NCI-H2107 treated with DMSO at 0.1 percent for 48 hours (cell line): ENCODE data around the gene TGM5.
"Not testable (repeated sequence)": the region's sequence is repeated elsewhere in the genome, so short reads cannot be mapped to it uniquely, and the experiment has no call there.

ENCODE experiments used
- DNase-seq: peaks from one replicate; lab custom pipeline; 2025; ENCODE audit not compliant: unreplicated experiment; lab: John Stamatoyannopoulos, UW

Gene TGM5, protein sequence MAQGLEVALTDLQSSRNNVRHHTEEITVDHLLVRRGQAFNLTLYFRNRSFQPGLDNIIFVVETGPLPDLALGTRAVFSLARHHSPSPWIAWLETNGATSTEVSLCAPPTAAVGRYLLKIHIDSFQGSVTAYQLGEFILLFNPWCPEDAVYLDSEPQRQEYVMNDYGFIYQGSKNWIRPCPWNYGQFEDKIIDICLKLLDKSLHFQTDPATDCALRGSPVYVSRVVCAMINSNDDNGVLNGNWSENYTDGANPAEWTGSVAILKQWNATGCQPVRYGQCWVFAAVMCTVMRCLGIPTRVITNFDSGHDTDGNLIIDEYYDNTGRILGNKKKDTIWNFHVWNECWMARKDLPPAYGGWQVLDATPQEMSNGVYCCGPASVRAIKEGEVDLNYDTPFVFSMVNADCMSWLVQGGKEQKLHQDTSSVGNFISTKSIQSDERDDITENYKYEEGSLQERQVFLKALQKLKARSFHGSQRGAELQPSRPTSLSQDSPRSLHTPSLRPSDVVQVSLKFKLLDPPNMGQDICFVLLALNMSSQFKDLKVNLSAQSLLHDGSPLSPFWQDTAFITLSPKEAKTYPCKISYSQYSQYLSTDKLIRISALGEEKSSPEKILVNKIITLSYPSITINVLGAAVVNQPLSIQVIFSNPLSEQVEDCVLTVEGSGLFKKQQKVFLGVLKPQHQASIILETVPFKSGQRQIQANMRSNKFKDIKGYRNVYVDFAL

DNA sequence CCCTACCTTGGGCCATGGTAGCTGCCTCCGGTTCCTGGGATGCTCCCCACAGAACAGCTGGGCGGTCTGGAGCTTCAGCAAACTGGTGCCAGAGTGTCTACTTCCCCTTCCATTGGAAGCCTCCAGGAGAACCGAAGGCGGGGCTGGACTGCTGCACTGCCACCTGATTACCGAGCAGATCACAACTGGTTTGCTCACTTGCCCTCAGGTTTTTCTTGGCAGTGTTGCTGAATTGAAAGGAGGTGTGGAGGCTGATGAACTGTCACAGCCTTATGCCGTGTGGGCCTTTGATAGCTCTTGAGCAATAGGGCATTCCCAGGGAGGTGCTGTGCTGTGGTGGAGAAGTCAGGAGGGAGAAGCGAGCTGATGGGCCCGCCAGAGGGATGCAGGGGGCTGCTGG lies at the start of gene TGM5:
Gene TGM5 (minus strand): TSS at position 95 of the 400 bp plus-strand sequence. CDS start 79 bp downstream, at position 16.
- DNase-seq = no peak

DNA sequence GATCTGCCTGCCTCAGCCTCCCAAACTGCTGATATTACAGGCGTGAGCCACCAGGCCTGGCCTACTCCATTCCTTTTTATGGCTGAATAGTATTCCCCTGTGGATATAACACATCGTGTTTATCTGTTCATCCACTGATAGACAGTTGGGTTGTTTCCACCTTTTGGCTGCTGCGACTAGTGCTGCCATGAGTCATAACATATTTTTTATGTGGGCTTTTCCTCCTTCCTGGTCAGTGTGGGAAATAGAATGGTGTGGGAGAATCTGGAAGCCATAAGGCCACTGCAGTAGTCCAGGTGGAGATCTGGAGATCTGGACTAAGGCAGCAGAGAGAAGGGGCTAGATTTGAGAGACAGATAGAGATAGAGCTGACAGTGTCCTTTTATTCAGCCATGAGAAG lies 47.4 kb upstream of the TGM5 start:
- DNase-seq = no peak

DNA sequence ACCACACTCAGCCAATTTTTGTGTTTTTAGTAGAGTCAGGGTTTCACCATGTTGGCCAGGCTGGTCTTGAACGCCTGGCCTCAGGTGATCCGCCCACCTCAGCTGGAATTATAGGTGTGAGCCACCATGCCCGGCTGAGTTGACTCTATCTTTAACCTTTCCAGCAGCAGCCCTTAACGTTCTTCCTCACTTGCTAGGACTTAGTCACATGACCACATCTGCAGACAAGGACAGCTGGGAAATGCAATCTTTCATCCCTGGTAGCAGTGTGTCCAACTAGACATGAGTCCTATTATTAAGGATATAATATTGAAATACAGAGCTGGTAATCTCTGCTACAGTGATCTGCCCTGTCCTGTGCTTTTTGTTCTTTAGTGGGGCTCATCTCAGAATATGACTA lies 45.6 kb upstream of the TGM5 start:
- no peak for DNase-seq

DNA sequence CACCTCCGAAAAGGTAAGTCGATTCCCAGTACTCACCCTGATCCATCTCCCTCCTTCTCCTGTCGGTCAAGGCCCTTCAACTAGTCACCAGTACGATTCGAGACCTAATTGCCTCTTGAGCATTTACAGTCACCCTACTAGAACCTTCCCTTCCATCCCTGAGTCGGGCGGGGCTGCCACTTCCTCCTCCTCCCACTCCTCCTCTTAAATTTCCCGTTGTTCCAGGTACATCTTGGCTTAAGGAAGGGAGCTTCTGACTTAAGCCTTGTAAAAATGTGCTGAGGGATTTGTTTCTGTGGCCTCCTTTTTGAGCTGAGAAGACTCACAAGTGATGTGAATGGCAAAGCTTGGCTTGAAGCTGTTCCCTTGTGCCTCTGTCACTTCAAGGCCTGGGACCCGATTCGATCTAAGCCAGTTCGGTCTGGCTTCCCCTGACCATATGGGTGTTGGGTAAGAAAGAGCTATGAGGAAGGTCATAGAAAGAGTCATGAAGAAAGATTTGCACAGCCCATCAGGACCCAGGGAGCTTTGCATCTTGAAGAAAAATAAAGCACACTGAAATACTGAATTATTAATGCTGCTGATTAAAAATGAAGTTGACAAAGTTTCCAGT lies 35.6 kb upstream of the TGM5 start, which contains the start of gene TGM7:
Gene TGM7 (minus strand): TSS at position 51 of the 613 bp plus-strand sequence.
- DNase-seq = no peak

DNA sequence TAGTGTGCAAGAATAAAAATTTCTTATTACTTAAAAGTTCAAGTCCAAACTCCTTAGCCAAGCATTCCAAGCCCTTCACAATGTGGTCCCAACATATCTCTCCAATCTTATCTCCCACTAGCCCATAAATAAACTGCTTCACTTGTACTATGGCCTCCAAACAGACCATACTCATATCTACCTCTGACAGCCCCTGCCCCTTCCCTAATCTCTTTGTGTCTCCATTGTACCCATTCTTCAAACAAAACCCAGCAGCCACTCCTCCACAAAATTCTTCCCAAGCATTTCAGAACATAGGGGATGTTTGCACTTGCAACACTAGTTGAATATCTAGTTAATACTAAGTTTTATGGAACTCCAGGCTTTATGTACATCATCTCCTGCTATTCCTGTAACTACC lies 33.2 kb upstream of the TGM5 start:
- DNase-seq = no peak

DNA sequence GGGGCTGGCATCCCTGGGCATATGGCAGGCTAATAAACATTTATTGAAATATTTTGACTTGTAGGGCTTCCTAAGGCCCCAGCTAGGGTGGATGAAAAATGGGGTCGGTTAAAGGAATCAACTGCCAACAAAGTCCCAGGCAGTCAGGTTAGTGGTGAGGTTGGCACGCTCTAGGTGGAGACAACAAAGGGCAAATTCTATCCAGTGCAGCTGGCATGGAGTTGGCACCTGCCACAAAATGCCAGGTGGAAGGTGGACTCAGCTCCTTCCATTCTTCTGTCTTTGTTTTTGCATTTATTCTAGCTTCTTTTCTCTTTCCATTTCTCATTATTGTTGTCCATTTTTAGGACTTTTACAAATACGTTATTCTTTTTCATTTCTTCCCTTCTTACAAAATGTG lies 32.7 kb upstream of the TGM5 start:
- peak; percentile 2 for DNase-seq

DNA sequence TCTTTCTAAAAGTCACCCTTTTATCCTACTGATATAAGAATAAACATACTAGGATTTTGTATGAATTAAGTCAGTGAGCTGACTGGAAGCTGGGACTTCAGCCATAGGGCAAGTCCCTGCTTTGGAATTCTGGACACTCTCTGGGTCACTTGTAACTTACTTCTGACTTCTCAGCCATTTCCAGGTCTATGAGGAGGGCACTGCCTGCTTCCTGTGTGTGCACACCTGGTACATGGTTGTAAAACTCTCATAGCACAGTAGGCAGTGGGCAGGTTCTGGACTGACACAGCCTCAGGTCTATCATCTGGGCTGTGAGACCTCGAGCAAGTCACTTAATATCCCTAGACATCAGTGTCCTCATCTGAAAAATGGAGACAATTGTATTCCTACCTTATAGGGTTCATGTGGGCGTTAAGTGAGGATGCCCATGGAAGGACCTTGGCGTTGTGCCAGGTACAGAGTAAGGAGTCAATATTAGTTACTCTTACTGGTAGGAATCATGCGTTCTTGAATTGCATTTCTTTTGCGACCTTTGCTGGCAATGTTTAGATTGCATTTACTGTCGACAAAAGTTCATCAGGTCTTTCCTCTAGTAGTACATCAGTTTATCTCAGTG lies 27.5 kb upstream of the TGM5 start:
- DNase-seq = no peak

DNA sequence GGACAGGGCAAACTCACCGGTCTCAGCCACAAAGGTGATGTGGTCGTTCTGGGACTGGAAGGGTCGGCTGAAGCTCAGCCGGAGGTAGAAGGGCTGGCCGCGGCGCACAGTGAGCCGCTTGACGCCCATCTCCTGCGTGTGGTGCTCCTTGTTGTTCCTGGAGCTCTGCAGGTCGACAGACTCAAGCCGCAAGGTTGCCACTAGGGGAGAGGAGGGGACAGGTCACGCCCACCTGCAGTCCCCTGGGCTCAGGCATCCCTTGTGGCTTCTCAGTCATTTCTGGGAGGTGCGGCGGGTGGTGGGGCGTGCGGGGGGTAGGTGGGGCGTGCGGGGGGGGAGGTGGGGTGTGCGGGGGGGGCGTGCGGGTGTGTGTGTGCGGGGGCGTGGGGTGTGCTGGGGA lies 26.7 kb upstream of the TGM5 start:
- DNase-seq = no peak

DNA sequence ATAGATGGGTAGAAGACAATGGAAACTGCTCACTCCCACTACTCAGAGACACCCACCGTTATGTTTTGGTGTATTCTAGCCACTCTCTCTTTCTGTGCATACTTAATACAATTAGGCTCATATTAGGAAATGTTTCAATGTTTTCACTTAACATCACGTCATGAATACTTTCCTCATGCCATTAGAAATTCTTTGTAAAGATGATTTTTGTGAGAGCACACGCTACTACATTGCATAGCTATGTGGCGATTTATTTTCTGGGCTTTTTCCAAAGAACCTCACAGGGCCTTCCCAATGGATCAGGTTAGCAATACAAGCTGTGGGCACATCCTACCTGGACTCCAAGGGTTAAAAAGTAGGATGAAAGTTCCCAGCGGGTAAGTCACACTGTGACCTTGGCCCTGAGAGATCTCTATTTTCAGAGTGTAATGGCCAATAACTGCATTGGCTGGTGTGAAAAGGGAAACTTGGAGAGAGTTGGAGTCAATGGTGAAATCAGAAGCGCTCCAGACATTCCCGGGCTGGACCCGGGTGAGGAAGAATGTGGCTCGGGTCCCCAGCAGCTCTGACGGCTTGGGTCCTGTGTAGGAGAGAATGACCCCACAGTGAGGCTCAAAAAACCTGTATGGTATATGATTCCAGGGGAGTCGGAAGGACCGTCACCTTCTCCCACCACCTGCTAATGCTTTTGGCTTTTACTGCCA lies 25.8 kb upstream of the TGM5 start:
- no peak for DNase-seq

DNA sequence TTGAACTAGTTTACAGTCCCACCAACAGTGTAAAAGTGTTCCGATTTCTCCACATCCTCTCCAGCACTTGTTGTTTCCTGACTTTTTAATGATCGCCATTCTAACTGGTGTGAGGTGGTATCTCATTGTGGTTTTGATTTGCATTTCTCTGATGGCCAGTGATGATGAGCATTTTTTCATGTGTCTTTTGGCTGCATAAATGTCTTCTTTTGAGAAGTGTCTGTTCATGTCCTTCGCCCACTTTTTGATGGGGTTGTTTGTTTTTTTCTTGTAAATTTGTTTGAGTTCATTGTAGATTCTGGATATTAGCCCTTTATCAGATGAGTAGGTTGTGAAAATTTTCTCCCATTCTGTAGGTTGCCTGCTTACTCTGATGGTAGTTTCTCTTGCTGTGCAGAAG lies 22.9 kb upstream of the TGM5 start:
- DNase-seq = not testable (repeated sequence)

DNA sequence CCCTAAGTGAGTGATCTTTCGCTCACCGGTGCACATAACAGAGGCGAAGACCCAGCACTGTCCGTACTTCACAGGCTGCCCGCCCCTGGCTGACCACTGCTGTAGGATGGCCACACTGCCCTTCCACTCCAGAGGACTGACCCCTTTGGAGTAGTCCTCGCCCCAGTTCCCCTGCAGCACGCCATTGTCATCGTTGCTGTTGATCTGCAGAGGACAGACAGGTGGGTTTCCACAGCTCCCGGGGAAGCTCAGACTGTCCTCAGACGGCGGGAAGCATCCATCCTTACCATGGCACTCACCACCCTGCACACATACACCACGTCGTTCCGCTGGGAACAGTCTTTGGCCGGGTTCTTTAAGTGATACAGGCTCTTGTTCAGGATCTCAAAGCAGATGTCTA lies 20.5 kb upstream of the TGM5 start:
- DNase-seq = no peak

DNA sequence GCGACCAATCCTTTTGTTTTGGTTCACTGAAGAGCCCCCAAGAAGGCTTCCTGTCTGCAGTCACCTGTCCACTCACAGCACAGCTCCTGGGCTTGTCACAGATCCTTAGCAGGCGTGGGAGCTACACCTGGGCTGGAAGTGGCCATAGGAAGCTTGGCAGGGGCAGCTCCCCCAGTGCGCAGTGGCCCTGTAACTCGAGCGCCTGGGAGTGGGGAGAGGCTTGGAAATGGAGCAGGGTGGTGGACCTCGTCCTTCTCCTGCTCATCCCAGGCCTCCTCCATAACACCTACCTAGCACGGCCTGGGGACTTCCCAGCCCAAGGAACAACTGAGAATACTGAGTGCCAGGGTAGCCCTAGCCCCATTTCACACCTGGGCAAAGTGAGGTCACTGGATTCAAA lies 19.3 kb upstream of the TGM5 start:
- DNase-seq = no peak

DNA sequence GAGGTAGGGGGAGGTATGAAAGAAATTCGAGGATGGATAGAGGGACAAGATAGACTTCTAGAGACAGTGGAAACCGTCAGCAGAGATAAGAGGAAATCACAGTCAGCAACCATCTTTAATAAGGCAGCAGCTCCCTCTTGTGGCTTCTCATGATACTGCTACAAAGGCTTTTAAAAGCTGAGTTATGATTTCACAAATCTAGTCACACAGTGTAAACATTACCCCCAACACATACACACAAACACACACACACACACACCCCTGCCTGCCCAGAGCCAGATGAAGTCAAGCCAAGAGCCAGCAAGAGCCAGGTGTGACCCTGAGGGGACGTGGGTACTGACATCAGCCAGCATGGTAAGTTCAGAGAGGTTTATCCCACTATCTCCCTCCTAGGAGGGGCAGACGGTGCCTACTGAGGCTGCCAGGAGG lies 18.9 kb upstream of the TGM5 start:
- peak; percentile 23 for DNase-seq

DNA sequence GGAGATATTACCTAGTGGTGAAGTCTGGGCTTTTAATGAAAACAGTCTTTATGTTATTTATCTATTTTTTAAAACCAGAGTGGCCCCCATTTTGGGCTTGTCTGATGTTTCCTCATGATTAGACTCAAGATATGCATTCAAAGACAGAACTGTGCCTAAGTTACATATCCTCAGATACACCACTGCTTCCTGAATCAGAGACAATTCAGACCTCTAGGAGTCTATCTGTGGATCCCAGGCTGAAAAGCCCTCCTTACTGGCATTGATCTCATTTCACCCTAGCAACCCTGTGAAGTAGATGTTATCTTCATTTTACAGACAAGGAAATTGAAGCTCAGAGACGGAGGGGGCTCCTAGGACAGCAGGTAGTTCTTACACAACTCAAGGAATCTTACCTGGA lies 16.8 kb upstream of the TGM5 start:
- no peak for DNase-seq

DNA sequence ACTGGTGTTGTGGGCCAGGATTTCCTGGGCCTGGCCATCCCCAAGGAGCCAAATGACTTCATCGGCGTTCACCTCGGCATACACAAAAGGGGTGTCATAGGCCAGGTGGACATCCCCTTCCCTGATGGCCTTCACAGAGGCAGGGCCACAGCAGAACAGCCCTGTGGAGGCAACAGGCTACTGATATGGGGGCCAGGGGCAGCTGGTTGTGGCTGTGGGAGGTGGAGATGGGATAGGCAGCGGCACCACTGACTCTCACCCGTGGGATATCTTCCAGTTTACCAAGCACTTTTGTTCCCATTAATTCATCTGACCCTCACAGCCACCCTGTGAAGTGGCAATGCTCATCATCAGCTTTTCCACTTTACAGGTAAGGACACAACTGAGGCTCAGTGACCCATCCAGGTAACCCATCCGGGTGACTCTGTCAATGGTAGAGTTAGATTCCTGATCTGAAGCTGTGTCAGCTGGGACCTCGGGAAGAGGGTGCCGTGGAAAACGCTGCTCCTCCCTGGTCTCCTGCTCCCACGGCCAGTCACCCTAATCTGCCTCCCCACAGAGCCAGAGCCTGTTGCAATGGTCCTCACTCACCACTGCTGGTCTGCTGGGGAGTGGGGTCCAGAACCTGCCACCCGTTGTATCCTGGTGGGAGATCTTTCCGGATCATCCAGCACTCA lies 15.3 kb upstream of the TGM5 start:
- no peak for DNase-seq

DNA sequence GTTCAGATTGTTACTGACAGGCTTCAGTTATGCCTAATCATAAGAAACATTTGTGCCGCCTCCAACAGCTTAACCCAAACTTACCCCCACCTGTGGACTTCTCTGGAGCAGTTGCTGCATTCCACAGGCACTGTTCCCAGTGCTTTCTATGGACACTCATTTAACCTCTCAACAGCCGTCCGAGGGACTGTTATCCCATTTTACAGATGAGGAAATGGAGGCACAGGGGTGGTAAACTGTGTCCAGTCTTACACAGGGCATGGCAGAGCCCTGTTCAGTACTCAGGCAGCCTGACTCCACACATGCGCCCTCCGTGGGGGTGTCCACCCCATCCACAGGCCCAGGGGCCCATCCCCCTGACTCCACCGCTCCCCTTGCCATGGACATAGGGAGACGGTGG lies 14.3 kb upstream of the TGM5 start:
- no peak for DNase-seq

DNA sequence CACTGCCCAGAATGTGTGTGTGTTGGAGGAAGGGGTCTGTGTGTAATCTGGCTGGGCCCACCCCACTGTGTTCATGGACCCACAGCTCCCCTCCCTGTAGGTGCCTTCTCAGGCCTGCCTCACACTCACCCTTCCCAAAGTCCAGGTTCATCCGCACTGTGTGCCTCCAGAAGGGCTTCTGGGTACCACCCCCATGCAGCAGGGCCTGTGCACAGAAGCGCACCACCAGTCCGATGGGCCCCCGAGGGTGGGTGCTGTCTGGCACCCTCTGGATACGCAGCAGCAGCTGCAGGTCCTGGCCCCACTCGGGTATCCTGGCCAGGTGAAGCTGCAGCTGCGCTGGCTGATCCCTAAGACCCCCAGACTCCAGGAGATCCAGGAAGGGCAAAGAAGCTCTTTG lies 12.8 kb upstream of the TGM5 start:
- DNase-seq = no peak

DNA sequence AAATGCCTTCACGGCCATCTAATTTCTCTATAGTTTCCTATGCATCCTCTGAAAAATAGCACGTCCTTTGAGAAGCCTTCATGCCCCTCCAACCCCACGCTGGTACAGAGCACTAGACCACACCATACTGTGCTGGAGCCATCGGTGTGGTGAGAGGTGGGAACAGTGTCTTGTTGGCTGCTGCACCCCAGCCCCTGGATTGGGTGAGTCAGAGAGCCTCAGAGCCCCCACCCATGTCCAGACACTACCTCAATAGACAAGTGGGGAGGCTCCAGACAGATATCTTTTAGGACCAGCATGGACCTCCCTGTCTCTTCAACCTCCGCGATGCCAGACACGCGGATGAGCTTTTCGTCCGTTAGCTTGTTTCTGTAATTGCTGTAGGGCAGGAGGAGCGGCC lies 12.1 kb upstream of the TGM5 start:
- no peak for DNase-seq

DNA sequence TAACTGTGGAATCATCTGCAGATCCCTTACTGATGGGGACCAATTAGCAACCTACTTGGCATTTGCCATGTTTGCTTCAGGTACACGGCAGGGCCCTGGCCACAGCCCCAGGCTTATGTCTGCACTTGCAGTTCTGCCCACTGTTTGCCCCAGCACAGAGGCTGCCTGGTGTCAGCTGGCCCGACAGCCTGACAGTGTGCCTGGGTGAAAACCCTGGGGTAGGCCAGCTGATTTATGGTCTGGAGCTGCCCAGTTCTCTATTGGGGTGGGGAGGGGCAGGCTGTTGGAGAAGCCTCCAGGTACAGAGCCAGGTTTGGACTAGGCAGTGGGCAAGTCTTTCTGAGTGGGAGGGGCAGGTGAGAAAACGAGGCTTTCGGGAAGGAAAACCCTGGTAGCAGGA lies 11.2 kb upstream of the TGM5 start:
- DNase-seq = no peak

DNA sequence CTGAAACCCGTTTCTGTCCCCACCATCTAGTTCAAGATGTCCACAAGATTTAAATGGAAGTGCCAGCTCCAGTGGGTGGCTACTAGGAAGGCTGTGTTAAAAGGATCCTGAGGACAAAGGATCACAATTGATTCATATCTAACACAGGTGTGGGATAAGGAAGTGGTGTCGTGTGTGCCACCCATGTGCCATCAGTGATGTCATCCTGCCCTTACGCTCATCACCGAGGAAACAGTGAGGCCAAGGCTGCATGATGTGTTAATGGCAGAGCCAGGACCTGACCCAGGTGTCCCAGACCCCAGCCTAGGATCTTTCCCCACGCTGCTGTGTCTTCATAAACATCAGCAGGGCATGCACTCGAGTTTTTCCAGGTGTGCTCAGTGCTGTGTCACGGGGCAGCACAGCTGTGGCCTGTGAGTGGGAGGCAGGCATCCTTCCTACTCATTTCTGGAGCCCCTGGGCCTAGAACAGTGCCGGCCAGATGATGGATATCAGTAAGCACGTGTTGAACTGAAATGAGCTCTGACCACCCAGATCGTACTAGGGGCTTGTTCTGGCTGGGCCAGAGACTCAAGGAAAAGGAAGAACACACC lies 10.6 kb upstream of the TGM5 start:
- no peak for DNase-seq
